Measurements from ENCODE around the gene COLQ.
"Not testable (repeated sequence)": the region's sequence is repeated elsewhere in the genome, so short reads cannot be mapped to it uniquely, and the experiment has no call there.

Gene COLQ

DNA sequence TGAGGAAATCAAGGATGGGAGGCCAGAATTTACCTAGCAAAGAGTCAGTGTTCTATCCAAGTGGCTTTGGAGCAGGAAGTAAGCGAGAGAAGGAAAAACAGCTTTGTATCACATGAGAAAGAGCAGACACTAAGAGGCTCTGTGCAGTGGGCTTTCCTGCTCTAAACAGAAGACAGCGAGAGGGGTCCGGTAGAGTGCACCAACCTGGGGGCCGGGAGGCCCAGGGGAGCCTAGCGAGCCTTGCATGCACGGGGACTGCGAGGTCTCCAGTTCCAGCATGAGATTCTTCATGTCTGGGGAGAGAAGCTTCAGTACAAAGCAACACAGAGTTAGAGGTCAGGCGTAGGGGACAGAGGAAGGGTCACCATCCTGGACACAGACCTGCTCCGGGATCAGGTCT is 33.5 kb downstream of the COLQ start:
- no peak for DNase-seq

- no peak for DNase-seq
Observed at GRCh38 chr3:15486979-15487378, 34.5 kb downstream of the COLQ start.

DNA sequence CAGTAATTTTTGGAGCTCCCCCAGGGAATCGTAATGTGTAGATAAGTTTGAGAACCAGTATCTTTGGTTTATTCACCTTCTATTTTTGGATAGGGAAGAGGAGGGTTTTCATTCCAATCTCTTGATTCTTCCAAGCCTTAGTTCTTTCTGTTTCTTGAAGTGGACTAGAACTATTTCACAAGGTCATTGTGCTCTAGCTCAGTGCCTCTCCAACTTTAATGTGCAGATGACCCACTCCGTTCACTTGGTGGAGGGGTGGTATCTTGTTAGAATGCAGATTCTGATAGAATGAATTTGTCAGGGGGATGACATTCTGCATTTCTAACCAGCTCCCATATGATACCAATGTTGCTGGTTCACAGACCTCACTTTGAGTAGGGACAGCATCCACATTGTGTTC is 35.5 kb downstream of the COLQ start:
- DNase-seq = no peak

GRCh38 chr3:15484551-15484950 is 37.0 kb downstream of the COLQ start:
- DNase-seq = not testable (repeated sequence)

- DNase-seq = no peak
Observed at GRCh38 chr3:15479400-15480224, 41.9 kb downstream of the COLQ start.

DNA sequence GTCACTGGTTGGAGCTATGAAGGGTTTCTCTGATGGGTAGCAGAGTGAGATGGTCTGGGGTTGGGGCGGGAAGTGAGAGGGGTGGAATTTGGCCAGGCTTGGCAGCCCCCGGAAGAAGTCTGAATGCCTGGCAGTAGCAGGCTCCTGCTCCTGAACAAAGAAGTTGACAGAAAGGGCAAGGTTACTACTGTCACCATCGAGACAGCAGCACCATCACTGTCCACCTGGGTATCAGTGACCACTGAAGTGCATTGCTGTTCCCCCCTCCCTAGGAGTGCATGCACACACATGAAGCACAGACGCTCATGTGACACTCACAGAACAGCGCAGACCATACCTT is 42.9 kb downstream of the COLQ start:
- DNase-seq = no peak

GRCh38 chr3:15477951-15478639 is 43.4 kb downstream of the COLQ start:
- no peak for DNase-seq

DNA sequence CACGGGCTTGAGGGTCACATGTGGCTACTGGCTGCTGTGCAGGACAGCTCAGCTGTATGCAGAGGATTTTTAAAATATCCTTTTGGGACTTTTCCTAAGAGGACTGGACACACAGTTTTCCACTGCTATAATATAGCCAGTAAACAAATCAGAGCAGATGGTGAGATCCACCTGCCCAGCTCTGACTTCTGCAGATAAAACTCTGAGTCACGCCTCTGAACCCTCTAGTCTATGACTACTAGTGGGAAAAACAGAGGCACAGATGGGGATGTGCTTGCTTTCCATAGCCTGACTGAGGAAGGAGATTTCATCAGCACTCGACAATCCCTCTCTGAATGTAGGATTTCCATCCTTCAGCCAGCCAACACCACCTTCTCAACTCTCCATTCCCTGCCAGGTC is 45.1 kb downstream of the COLQ start:
- DNase-seq = no peak

GRCh38 chr3:15475161-15475560 is 46.3 kb downstream of the COLQ start:
- DNase-seq = no peak

DNA sequence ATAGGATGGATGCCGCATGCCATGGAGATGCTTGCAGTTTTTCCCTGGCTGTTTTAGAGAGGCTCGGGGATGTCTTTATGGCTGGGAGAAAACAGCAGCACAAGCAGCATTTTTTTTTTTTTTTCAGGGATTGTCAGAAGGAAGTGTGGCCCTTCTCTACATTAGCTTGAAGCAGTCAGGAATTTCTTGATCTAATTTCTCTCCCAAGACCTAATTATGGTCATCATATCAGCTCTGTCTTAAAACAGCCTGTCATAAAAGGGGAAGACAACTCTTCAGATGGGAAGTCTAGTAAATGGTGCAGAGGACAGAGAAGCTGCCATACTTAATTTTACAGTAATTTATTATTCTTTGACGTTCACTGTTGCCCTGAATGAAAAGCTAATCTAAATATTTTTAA is 49.6 kb downstream of the COLQ start:
- no peak for DNase-seq

GRCh38 chr3:15470849-15471248 is 50.7 kb downstream of the COLQ start:
- no peak for DNase-seq

- no peak for DNase-seq
Observed at GRCh38 chr3:15470261-15470660, 51.2 kb downstream of the COLQ start.

- DNase-seq = no peak
Observed at GRCh38 chr3:15467227-15468181, 54.0 kb downstream of the COLQ start.

GRCh38 chr3:15465876-15466585 is 55.5 kb downstream of the COLQ start:
- DNase-seq = no peak

DNA sequence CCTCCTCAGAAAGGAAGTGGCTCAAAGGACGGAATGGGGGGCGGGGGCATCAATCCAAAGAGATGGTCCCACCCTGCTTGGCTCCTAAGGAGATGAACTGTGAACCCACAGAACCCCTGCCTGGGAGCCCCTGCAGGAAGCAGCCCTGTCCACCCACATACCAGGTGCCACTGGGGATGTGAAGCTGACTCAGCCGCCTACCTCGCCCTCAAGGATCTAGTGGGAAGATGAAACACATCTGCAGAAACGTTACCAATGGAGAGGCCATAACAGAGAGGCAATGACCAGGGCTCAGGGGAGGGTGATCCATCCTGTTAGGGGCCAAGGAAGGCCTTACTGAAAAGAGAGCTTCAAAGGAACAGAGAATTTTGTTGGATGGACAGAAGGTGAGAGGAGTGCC is 59.1 kb downstream of the COLQ start:
- no peak for DNase-seq

DNA sequence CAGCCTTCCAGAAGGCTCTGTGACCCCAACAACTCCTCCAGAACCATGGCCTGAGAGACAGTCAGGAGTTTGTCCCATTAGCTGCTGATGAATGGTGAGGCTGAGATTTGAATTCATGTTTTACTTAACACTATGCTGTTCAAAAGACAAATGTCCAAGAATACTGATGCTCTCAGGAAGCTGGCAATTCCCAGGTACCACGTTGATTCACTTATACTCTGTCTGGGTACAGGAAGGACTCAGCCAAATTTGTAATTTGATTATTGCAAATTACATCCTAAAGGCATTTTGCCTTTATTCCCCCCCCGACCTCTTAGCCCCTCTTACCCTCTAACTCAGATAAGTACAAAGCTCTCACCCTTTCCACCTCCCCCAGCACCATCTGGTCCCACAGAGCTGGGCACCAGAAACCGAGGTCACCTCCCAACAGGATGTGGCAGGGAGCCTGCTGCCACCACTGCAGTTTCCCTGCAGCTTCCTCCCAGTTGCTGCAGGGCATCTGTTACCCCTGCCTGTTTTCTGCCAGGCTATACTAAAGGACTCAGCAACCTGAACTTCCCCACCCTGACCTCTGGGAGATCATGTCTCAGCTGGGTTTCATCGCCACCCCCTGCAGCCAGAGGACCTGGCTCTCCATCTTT is 60.5 kb downstream of the COLQ start:
- DNase-seq = no peak

- no peak for DNase-seq
Observed at GRCh38 chr3:15458212-15458780, 63.2 kb downstream of the COLQ start.

GRCh38 chr3:15456915-15457314 is 64.6 kb downstream of the COLQ start:
- DNase-seq = not testable (repeated sequence)

- no peak for DNase-seq
Observed at GRCh38 chr3:15456321-15456720, 65.2 kb downstream of the COLQ start.

DNA sequence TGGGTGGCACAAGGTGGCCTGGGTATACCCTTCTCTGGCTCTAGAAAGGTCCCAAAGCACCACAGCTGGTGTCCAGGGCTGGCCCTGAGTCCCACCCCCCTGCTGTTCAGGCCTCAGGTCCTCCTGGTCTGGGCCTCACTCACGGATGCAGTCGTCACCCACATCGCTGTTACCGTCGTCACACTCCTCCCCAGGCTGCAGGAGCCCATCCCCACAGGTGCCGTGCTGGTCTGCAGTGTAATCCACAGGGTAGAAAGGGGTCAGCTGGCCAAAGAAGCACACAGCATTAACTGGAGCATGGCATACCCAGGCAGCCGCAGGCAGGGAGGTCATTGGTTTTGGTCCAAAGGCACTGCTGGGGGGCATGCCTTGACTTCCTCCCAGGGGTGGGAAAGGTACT is 65.8 kb downstream of the COLQ start:
- no peak for DNase-seq

- DNase-seq = no peak
Observed at GRCh38 chr3:15454965-15455364, 66.5 kb downstream of the COLQ start.
